Hematopoietic multipotent progenitor cell treated with erythropoietin and hydrocortisone succinate and interleukin-3 and kit ligand, for 6 days (in vitro differentiated cells): Measurements from ENCODE around the gene FAM13A.
A peak's percentile ranks its signal among the peaks of the same experiment; 100 is the strongest.
"Not testable (repeated sequence)": the region's sequence is repeated elsewhere in the genome, so short reads cannot be mapped to it uniquely, and the experiment has no call there.

Source experiments
- DNase-seq: peaks from one replicate; pipeline ENCODE4 v3.0.0-alpha.2; 2015

The FAM13A gene

DNA sequence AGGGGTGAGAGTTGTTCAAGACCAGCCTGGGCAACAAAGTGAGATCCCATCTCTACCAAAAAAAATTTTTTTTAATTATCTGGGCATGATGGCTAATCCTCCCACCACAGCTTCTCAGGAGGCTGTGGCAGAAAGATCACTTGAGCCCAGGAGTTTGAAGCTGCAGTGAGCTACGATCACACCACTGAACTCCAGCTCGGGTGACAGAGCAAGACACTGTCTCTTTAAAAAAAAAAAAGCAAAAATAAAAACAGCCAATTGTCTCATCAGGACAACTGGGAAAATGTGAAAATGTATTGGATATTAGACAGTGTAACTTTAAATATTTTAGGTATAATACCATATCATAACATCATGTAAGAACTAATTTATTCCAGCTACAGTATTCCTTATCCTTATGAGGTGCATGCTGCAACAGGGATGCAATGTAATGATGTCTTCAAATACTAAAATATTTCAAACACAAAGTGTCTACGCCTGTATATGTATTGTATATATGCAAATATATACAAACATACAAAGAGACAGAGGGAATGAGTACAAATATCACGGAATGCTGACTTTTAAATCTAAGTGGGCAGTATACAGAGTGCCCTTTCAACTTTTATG lies 17.2 kb downstream of the FAM13A start:
- no peak for DNase-seq

DNA sequence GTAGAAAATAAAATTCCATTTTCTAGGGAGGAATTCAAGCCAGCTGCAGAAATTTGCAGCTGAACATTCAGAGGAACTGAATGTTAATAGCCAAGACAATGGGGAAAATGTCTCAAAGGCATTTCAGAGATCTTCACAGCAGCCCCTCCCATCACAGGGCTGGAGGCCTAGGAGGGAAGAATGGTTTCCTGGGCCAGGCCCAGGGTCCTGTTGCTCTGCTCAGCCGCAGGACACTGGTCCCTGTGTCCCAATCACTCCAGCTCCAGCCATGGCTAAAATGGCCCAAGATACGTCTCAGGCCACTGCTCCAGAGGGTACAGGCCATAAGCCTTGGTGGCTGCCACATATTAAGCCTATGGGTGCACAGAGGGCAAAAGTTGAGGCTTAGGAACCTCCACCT lies 20.4 kb downstream of the FAM13A start:
- DNase-seq, result no peak

DNA sequence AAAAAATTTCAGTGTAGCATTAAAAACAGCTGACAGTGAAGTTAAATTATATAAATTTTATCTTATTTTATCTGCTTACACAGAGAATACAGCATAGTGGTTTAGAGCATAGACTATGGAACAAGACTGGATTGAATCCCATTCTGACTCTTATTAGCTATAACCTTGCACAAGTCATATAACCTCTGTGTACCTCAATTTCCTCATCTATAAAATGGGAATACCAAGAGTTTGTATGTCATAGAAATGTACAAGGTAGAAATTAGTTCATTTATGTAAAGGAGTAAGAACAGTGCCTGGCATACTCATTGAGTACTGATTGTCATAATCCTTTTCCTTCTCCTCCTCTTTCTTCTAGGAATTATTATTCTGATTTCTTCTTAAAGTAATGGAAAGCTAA lies 25.7 kb downstream of the FAM13A start:
- no peak for DNase-seq

DNA sequence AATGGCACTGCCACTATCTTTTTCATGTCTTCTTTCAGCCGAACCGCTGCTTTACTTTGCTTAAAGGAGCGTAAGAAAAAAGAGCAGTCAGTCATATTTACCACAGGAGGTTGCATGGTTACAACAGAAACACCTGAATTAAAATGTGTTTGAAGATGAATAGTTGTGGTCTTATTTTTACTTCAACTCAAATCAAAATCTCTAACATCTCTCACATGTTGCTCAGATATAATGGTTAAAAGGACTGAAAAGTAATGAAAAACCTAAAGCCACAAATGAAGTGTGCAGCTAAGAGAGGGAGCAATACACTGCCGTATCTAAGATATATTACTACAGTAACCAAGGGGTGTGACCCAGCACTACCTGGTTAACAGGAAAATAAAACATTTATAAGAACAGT lies 27.4 kb downstream of the FAM13A start:
- no peak for DNase-seq

DNA sequence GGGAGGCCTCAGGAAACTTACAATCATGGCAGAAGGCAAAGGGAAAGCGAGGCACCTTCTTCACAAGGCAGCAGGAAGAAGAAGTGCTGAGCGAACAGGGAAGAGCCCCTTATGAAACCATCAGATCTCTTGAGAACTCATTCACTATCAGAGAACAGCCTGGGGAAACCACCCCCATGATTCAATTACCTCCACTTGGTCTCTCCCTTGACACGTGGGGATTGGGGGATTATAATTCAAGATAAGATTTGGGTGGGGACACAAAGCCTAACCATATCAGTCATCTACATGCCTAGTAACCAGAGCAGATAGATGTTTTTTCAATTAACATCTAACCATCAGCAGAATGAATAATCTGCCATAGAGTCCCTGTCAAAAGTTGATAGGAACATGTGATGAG lies 30.4 kb downstream of the FAM13A start:
- no peak for DNase-seq

DNA sequence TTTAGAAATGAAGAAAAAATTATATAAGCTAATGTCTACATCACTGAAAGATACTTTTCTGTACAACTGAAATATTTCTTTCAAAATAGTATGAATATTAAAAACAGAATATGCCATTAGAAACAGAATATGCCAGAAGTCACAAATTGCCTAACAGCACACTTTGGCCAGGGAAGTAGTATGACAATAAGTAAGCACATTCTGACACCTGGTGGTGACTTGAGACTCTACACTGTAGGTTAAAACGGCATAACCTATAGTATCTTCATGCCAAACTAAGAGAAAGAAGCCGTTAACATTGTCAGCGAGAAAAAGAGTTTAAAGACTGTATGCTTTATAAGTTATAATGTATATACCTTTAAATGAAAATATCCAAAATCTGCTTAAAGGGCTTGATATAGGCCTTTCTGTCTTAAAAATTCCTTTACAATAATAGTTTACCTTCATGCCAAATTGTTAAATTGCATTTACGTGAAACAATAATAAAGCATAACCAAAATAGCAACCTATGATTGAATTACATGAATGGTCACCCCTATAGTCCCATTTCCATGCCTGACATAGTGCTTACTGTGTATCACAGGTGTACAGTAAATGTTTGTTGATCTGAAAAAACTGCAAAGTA lies 32.8 kb downstream of the FAM13A start:
- DNase-seq, result peak; percentile 93

DNA sequence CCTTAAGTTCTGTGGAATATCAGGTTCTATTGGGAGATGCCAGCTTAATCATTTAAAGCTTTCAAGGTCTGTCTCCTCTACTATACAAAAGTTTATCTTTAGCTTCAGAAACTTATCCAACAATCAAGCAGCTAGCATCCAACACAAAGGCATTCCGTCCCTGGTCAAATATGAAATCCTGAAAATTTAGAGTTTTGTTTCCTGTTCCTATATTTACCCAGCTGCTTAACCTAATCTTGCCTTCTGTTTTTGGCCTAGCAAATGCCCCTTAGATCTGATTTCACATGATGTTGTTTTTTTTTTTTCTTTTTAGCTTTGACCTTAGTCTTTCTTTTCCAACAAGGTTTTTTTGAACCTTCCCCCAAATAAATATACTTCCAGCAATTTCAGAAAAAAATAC lies 33.8 kb downstream of the FAM13A start:
- no peak for DNase-seq

DNA sequence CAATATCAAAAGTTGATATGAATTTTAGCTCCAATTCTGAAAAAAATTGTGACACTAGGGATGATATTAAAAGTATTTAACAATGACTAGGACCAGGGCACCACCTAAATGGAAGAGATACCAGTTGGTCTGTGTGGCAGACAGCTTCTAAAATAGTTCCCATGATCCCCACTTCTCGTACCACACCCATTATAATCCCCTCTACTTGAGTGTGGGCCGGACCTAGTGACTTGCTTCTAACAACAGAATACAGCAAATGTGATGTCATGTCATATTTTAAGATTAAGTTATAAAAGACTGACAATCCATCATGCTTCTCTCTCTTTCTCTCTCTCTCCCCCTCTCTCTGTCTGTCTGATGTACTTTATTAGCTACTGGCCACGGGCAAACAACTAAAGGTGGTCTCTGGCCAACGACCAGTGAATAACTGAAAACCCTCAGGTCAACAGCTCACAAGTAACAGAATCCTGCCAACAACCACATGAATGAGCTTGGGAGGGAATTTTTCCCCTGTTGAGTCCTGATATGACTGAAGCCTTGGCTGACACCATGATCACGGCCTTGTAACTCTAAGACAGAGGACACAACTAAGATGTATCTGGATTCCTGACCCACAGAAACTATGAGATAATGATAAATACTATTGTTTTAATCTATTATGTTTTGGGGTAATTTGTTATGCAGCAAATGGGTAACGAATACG lies 34.4 kb downstream of the FAM13A start:
- peak; percentile 23 for DNase-seq

DNA sequence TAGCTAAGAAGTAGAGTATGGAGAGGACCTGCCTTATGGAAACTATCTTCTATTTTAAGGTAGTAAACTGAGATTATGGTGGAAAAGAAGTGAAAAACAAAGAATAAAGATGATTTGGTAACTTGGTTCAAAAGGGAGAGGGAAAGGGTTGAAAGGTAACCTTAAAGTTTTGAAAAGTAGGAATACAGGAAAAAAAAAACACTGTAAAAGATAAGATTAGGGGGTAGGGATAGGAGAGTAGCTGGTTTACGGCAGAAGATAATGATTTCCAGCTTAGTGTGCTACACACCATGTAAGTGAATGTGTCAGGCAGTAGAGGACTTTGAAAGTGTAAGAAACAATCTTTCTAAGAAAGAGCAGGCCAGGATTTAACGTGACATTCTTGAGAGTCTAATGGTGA lies 35.3 kb downstream of the FAM13A start:
- no peak for DNase-seq

DNA sequence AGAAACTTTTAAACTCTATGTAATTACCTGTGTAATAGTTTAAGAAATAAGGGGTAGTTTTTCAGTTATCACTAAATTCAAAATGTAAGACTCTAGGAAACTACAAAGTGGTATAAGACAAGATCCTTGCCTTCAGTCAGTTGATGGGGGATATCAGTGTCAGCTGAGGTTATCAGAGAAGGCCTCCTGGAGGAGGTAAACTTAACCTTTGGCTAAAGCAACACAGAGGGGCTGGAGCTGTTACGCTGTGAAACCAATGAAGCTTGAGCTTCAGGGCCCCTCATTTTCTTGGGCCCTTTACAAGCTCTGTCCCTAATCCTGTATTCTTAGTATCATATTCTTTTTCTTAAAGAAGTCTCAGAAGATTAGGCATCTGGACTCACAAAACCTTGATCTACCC lies 35.9 kb downstream of the FAM13A start:
- DNase-seq, result no peak

DNA sequence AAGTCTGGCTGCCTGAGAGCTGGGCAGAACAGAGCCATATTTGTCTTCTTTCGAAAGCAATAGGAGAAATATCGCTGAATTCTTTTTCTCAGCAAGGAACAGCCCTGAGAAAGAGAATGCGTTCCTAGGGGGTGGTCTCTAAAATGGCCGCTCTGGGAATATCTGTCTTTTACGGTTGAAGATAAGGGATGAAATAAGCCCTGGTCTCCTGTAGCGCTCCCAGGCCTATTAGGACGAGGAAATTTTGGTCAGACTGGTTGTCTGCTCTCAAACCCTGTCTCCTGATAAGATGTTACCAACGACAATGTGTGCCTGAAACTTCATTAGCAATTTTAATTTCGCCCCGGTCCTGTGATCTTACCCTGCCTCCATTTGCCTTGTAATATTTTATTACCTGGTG lies 42.1 kb downstream of the FAM13A start:
- not testable (repeated sequence) for DNase-seq

DNA sequence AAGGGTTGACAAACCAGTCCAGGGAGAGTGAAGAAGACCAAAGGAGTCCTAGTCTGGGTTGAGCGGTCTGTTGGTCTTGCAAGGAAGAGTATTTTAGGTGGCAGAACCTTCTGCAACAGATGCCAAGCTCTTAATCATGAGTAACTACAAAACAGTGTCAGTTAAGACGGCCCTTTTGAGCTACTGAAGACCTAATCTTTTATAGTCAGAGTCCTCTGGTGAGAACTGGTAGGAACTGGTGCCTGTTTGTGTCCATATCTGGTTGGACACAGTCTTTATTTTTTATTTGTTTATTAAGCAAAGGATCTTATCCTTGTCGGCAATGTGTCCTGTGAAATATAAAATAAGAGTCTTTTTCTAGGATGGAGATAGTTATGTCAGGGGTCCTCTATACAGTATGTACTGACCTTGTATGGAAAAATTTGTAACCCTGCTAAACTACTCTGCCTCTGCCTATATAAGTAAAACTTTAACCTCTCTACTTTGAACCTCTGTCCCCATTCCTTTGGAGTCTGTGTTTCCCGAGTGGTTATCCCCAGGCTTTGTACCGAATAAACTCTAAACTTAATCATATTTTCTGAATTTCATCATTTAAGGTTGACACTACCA lies 47.1 kb downstream of the FAM13A start:
- DNase-seq, result peak; percentile 79

DNA sequence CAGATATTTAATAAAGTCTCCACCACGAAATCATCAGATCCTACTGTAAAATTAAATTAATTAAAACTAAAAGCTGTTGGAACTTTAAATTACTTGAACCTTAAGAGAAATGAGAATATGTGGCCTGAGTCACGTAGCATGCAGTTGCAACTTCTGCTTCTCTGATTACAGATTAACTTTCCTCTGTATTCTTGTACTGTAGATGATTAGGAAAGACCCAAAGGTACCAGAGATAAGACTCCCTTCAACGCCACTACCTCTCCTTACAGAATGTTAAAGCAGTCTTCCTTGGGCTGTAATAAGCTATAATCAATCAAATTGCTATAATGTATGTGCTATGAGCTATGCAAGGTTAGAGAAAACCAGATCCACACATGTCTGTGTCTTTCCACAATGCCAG lies 47.9 kb downstream of the FAM13A start:
- DNase-seq, result peak; percentile 42

DNA sequence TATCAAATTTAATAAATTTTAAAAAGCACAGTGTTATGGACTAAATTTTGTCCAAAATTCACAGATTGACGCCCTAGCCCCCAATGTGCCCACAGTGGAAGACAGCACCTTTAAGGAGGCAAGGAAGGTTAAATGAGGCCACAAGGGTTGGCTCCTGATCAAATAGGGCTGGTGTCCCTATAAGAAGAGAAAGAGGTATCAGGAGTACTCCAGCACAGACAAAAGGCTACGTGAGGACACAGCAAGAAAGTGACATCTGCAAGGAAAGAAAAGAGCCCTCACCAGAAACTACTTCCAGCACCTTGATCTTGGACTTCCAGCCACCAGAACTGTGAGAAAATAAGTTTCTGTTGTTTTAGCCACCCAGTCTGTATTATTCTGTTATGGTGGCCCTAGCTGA lies 48.8 kb downstream of the FAM13A start:
- DNase-seq, result peak; percentile 50

DNA sequence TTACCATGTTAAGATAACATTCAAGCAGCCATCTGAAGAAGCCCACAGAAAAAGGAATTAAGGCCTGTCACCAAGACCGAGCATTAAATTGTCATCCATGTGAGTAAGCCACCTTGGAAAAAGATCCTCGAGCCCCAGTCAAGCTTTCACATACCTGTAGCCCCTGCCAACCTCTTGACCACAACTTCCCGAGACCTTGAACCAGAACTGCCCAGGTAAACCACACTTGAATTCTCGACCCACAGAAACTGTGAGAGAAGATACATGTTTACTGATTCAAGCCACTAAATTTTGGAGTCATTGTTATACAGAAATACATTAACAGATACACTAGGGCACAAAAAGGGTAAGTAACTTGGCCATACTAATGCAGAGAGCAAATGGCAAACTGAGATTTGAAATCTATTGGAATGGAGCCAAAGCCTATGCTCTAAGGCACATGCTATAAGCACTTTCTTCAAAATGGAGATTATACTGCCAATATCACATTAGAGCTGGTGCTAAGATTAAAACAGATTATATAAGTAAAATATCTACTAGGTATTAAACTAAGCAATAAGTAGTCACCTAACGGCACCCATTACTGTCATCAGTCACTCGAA lies 49.5 kb downstream of the FAM13A start:
- no peak for DNase-seq

DNA sequence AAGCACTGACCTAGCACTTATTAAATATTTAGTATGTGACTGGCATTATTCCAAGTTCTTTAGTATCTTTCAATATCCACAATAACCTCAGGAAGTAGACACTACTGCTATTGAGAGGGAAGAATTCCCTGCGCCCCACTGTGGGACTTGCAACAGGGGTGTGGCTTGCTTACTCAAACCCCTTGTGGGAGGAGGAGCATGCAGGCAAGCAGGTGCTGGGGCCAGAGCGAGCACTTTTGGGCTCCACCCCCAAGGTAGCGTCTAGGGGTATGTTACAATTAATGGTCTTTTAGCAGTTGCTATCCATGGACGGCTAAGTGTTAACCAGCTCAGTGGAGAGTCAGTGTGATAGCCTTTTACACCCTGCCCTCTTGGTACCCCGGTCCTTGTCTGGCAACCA lies 50.7 kb downstream of the FAM13A start:
- no peak for DNase-seq

DNA sequence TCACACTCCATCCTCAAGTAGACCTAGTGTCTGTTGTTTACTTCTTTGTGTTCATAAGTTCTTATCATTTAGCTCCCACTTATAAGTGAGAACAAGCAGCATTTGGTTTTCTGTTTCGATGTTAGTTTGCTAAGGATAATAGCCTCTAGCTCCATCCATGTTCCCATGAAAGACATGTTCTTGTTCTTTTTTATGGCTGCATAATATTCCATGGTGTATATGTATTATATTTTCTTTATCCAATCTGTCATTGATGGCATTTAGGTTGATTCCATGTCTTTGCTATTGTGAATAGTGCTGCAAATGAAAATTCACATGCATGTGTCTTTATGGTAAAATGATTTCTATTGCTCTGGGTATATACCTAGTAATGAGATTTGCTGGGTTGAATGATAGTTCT lies 51.9 kb downstream of the FAM13A start:
- not testable (repeated sequence) for DNase-seq

DNA sequence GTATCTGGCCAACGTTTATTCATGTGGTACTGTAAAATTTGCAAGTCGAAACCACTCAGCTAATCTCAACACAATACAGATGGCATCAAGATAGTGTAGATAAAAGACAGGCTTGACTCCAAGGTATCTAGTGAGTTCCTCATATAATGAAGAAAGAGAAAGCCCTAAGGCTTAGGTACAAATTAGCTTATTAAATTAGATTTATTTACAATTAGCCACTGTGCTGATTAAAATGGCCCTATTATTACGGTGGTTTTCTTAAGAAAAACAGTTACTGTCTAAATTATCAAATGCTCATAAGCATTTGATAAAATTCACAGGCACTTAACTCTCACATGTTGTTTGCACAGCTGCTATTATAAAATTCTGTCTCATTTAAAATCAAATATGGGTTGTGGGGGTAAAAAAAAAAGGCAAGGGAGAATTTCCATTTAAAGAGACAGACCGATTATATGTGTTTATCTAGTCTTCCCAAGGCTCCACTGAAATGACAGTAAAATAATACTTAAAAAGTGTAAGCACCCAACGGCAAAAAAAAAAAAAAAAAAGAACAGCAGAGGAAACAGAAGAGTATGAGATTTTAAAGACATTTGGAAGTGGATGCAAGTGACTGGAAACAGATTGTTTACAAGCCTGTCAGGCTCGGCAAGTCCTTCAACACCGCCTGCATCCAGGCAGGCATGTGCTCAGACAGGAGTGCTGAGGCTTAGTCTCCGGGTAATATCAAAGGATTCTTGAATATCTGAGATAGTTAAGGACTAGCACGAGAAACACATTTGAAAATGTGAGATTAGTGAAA lies 55.1 kb downstream of the FAM13A start:
- DNase-seq, result peak; percentile 36

DNA sequence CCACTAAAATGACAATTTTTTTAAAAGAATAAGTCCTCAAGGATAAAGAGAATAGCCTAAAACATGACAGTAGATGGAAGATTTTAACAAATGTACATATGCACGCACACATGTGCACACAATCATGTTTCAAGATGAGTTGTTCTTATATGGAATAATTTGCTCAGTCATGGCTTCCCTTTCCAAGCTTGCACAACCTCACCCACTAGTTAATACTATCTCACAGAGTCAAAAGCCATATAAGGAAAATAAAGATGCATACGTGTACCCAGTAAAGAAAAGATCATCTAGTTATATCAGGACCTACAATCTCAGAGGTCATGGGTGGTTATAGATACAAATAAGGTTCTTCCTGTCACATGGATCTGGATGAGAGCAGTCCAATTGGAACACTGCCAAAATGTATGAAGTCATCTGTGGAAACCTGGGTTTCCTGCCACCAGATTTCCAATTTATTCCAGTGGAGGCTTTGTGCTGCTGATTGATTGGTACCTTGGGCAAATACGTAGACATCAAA lies 56.1 kb downstream of the FAM13A start:
- peak; percentile 68 for DNase-seq

DNA sequence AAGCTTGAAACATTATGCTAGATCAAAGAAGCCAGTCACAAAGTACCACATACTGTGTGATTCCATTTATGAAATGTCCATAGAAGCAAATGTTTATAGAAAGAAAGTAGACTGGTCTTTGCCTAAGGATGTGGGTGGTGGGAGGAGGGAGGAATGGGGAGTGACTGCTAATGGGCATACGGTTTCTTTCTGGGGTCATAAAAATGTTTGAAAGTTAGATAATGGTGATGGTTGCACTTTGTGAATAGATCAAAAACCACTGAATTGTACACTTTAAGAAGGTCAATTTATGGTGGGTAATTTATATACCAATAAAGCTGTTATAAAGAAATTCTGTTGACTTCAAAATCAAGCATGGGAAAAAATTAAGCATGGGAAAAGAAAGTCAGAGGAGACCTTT lies 56.6 kb downstream of the FAM13A start:
- DNase-seq, result no peak

DNA sequence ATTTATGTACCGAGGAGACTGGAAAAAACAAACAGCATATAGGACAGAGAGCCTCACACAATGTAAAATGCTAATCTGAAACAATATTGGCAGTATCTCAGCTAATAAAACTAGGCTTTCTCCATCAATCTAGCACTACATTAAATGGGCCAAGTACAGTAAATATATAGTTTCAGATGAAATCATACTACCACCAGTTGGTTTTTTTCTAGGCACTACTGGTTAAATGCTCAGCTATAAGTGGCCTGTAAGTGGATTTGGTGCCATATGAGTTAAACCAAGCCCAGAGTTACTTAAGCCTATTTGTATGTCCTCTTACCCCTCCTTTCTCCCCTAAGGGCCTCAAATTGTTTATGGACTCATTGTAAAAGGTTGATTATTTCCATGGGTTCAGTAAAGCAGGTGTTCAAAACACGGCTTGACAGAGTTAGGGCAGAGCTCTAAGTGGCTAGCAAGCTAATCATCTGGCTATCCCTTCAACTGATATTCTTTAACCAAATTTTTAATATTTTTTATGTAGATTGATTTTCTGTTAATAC lies 57.5 kb downstream of the FAM13A start:
- no peak for DNase-seq

DNA sequence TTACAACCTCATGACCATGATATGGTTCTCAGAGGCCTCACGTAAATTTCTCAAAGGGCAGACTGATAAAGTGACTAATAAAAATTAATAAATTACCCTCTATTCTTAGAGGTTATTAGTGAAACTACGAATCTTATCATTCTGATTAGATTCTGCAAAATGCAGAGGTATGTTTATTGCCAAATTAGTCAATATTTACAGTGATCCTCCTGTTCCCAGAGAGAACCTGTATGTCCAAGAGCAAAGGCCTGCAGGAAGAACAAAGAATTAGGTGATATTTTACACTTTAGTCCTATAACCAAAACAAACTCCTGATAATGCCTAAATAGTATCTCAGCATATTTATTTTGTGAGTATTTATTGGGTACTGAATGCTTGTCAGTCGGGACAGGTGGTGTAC lies 58.1 kb downstream of the FAM13A start:
- DNase-seq, result no peak
